Activated T-cell treated with anti-CD3 and anti-CD28 coated beads for 24 hours (primary cell): ENCODE measurements around the gene BRD7.
"Not testable (repeated sequence)": the region's sequence is repeated elsewhere in the genome, so short reads cannot be mapped to it uniquely, and the experiment has no call there.

ENCODE experiments used
- DNase-seq: peaks from one replicate; pipeline ENCODE4 v3.0.0-alpha.2; 2020; ENCODE audit warnings: low read depth

Gene BRD7

GRCh38 chr16:50354629-50355456 lies 13.9 kb downstream of the BRD7 start:
- no peak for DNase-seq

GRCh38 chr16:50354082-50354481 lies 14.7 kb downstream of the BRD7 start:
- no peak for DNase-seq

- no peak for DNase-seq
Observed at GRCh38 chr16:50351952-50352351, 16.8 kb downstream of the BRD7 start.

- no peak for DNase-seq
Observed at GRCh38 chr16:50351116-50351515, 17.7 kb downstream of the BRD7 start.

- not testable (repeated sequence) for DNase-seq
Observed at GRCh38 chr16:50345210-50345609, 23.6 kb downstream of the BRD7 start.

- not testable (repeated sequence) for DNase-seq
Observed at GRCh38 chr16:50343566-50343965, 25.2 kb downstream of the BRD7 start.

DNA sequence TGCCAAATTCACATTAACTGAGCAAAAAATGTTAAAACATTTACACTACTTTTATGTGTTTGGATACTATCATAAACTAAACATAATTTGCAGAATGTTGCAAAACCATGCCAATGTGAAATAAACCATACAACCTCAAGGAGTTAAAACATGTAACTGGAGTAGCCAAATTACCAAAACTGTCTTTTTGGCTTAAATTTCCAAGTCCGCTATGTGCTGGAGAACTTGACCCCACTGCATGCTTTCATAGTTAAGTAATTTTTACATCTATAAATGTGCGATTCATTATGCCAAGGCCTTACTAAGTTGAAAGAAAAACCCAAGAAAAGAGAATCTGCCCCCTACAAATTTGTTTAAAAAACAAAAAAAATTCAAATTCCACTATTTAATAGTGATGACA lies 28.2 kb downstream of the BRD7 start:
- no peak for DNase-seq

GRCh38 chr16:50338371-50339231 lies 30.2 kb downstream of the BRD7 start:
- no peak for DNase-seq

- DNase-seq = no peak
Observed at GRCh38 chr16:50336884-50337283, 31.9 kb downstream of the BRD7 start.

GRCh38 chr16:50335196-50335958 lies 33.4 kb downstream of the BRD7 start:
- no peak for DNase-seq

DNA sequence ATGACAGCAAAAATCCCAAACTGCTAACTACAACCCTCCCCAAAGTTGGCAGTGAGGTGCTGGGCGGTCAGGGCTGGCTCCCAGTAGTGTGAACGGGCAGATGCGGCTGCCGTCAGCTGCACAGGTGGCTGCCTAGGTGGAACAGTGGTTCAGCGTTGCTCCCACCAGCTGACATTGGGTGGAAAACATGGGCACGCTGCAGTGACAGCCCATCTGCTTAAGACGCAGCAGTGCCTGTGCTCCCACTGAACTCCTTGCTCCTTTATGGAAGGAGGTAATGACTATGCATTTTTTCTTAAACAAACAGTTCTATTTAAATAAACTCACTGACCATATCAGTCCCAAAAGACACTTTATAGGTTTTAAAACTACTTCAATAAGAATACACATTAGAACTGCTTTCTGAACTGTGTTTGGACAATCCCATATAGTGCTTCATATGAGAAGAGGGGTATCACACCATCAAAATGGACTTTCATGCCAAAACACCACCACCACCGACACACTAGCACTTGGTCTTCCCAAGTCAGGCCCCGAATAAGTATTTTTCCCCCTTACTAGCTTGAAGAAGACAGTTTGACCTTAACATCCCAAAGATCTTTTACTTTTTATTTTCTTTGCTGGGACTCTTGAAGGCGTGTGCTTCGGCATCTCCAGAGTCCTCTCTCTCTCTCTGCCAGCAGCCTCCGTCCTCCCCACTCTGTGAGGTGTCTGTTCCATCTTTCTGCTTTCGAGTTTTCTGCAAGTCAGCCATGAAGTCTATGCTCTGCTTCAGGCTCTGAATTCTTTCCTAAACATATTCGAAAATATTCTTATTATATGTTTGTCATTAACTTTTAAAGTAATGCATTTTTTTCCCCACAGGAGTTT lies 34.4 kb downstream of the BRD7 start:
- DNase-seq = no peak

DNA sequence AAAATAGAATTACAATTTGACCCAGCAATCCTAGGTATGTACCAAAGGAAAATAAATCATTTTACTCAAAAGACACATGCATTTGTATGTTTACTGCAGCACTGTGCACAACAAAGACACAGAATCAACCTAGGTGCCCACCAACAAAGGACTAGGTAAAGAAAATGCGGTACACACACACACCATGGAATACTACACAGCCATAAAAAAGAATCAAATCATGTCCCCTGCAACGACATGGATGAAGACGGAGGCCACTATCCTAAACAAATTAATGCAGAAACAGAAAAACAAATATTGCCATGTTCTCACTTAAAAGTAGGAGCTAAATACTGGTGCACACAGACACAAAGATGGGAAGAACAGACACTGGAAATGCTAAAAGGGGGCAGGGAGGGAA lies 36.2 kb downstream of the BRD7 start:
- no peak for DNase-seq

GRCh38 chr16:50331570-50331969 lies 37.2 kb downstream of the BRD7 start:
- DNase-seq = no peak

- no peak for DNase-seq
Observed at GRCh38 chr16:50329446-50330189, 39.2 kb downstream of the BRD7 start.

DNA sequence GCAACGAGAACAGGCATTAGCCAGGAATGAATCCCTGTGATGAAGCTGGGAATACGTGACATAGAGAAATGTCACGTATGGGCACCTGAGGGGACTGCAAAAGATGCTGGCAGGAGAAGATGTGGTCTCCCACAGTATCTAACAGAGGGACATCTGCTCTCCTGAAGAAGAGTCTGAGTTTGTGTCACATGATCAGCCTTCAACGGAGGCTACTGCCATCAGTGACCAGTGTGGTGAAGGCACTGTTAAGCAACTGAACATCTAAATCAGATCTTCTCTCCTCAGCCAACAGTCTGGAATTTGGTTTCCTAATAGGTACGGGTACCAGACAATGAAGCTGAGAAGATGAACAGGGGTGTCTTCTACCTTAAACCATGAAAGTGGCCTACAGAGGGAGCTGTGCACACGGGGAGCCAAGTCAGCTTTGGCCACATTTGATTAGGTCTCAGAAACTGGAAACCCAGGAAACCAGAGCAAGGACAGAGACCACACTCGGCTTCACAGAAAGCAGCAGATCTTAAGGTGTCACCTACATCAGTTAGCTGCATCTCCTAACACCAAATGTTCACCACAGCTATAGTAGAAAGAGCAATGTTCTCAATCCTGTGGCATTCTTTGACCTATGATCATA lies 41.8 kb downstream of the BRD7 start:
- peak; percentile 48 for DNase-seq

DNA sequence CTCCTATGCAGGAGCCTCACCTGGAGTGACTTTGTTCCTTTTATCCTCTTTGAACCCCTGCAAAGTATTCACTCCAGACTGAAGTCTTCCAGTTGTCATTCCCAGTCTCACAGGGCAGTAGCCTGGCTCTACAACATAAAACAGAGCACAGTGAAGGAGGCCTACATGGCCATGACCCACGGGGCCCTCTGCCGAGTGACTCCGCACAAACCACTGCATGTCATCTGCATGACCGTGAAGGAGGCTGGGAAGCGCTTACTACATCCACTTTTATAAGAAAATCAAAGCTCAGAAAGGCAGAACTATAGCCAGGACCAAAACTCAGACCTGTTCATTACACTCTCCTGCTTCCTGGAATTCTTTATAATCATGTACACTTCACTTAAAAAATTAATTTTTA lies 42.5 kb downstream of the BRD7 start:
- DNase-seq = no peak

DNA sequence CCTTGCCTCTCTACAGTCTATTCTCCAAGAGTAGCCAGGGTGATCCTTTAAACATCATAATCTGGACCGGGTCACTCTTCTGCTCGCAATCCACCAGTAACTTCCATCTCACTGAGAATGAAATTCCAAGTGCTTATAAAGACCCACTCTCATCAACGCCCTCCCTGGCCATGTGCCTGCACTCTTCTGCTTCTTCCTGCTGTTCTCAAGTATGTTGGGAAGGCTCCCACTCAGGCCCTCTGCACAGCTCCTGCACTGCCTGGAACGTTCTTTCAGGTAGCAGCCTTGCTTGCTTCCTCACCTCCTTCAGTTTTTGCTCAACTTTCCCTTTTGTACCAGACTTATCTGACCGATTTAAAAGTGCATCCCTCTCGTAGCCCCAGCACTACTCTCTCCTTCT lies 44.4 kb downstream of the BRD7 start:
- no peak for DNase-seq

DNA sequence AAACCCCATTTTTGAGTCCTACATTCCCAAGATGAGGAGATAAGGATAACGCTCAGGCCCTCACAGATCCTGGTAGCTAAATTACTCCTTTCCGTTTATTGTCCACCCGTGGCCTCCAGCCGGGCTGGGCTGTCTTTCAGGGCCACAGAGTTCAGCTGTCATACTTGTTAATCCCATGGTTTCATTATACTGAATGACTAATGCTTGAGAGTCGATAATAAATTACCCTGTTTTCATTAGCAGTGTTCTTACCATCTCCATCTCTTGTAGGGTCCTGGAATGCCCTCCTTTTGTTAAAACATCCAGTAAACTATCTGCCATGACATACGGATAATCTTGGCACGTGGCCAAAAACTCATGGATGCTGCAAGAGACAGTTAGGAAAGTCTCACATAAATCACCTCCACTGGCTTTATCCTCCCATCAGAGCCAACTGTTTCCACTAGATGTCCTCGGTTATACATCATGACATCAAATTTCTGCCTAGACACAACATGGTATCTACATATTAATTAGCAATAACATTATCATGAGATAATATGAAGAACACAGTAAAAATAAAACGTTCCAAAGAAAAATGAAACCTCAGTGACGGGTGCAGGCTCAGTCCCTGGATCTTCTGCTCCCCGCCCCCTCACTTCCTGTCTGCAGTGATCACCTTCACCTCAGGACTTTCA lies 45.3 kb downstream of the BRD7 start:
- DNase-seq = no peak

DNA sequence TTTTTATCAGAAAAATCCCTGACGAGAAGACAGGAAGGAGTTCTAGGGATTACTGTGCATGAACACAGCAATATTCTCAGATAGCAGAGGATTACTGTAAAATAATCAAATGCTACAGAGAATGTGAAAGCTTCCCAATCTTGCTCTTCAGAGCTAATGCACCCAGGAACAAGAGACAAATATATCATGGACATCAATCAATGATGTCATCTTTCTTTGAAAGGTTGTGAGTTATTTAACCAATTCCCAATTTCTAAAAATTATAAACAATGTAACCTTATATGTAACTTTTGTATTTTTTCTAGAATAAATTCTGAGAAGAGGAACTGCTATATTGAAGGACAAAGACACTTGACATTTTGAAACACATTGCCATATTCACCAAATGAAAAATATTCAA lies 46.5 kb downstream of the BRD7 start:
- DNase-seq = no peak

DNA sequence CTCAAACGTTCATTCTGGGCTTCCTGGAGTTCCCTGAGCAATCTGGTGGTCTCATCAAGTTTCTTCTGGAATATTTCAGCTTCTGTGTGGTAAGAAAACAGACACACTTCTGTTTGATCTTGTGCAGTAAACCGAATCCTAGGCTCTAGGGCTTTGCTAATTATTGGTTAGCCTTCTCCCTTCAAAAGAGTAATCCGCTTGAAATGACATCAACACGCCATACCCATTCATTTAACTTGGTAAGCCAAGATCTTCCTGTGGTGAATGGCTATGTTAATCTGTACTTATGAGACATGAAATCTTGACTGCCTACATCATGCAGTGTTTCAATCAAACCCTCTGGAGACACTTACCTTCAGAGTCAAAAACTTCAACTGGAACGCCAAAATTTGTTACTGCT lies 48.5 kb downstream of the BRD7 start:
- no peak for DNase-seq
